HG03432 (cell line): ENCODE measurements around the gene ZNF576.
"Not testable (repeated sequence)": the region's sequence is repeated elsewhere in the genome, so short reads cannot be mapped to it uniquely, and the experiment has no call there.

ENCODE experiments used
- ATAC-seq: cut with Tn5 transposase; IDR thresholded peaks from one replicate; pipeline ENCODE4 v1.9.1; 2021; ENCODE audit warnings: mild to moderate bottlenecking, moderate library complexity; ENCODE audit not compliant: unreplicated experiment

Gene ZNF576

DNA sequence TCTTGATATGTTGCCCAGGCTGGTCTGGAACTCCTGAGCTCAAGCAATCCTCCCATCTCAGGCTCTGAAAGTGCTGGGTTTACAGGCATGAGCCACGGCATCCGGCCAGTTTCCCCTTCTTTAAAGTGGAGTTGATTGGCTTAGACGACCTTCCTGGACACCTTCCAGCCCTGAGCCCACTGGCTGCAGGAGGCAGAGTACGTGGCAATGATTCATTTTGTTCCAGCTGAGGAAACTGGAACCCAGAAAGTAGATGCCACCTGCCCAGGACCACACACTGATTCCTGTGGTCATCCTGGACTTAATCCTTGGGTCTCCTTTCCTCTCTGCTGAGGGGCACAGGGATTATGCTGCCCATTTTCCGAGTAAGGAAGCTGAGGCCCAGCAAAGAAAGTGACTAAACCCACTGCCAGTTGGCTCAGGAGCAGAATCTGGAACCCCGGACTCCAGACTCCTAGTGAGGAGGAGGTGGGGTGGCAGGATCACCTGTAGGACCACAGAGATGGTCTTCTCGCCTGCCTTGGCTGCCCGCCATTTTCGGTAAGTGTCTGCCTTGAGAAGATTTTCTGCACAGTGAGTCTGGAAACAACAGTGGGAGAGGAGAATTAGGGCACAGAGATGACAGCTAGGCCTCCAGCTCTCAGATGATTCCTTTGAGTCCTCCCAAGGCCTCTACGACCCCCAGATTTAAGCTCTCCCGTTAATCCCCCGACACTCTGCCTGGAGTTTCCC lies 21.8 kb upstream of the ZNF576 start:
- ATAC-seq, result no peak

DNA sequence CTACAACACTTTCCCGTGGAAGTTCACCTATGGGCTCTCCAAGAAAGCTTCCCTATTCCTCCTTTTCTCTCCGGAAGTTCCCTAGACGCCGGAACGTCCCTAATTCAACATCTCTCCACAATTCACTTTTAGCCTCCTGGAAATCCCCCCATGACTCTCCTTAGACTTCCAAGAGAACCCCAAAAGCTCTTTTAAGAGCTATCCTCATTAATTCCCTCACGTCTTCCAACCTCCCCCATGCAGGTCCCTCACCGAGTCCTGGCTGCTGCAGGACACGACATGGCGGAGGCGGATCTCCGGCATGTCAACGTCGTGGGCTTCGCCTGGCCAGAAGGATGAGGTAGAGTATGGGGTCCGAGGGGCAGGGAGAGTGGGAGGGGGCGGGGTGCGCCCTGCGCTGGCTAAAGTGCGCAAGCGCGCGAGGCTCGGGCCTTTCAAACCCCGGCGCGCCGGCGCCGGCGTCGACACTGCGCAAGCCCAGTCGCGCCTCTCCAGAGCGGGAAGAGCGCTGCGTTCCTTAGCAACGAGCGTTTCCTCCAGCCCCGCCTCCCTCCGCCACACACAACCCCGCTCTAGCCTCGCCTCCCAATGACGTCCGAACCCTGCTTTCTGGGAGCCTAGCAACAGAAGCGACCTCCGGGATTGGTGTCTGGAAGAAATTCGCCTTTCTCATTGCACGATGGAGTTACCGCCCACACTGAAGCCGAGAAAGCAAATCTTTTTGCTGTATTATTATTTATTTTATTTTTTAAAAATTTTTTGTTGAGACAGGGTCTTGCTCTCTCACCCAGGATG lies 21.0 kb upstream of the ZNF576 start, which contains the start of the genes PINLYP and XRCC1:
Gene PINLYP, plus strand, starts transcription at position 646 of the 795 bp plus-strand sequence. CDS start 1,391 bp downstream, outside the sequence.
Gene XRCC1, minus strand, starts transcription at position 372 of the 795 bp plus-strand sequence. Its CDS starts 69 bp downstream, at position 303.
- ATAC-seq, result peak; percentile 95

DNA sequence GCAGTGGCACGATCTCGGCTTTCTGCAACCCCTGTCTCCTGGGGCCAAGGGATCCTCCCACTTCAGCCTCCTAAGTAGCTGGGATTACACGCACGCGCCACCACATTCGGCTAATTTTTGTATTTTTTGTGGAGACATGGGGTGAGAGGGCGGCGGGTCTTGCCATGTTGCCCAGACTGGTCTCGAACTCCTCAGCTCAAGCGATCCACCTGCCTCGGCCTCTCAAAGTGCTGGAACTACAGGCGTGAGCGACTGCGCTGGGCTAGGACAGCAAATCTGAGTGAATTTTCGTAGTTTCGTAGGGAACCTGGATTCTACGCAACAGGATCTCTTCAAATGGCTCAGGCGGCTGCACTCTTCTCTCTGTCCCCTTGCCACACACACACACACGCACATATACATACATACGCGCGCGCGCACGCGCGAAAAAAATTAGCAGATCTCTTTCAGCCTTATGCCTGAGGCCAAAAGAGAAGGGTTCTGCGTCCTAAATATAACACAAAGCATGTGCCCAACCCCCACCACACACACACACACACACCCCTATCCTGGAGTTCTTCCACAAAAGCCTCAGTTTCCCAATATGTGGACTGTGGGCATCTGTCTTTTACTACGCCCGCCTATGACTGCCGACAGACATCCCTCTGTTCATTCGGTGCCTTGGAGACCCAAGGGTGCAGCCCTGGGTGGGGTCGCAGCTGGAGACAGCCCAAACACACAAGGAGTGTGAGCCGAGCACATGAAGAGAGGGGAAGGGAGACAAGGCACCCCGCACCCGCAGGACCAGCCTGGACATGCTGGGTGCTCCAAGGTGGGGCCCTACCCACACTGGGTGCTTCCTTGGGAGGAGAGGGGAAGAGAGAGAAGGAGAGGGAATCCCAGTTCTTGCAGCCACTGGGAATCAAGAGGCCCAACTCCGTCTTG lies 20.2 kb upstream of the ZNF576 start:
- no peak for ATAC-seq

DNA sequence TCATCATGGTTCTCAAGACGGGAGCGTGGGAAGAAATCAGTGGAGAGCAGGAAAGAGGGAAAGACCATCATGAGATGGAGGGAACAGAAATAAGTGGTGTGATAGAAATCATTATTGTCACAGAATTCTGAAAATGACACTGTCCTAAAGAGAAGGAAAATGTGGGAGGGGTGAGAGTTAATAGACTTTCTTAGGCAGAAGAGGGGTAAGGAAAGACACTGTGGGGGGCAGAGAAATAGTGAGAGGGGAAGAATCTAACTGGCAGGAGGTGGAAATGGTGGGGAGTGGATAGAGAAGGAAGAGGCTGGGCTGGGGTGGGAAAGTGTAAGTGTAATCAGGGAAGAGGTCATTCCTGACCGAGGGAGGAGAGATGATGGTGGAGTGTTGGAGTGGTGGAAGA lies 17.6 kb upstream of the ZNF576 start:
- ATAC-seq, result no peak

DNA sequence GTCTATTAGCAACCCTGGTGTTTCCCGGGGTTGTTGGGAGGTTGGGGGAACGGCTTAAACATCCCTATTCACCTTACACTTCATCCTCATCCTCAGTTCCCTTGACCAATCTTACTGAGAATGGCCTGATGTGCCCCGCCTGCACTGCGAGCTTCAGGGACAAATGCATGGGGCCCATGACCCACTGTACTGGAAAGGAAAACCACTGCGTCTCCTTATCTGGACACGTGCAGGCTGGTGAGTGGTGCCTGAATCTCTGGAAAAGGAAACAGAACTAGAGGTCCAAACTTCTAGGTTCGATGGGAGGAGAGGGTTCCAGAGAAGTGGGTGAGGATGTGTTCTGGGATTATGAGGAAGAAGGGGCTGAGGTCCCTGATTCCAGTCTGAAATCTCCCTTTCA lies 14.9 kb upstream of the ZNF576 start:
- ATAC-seq, result no peak

DNA sequence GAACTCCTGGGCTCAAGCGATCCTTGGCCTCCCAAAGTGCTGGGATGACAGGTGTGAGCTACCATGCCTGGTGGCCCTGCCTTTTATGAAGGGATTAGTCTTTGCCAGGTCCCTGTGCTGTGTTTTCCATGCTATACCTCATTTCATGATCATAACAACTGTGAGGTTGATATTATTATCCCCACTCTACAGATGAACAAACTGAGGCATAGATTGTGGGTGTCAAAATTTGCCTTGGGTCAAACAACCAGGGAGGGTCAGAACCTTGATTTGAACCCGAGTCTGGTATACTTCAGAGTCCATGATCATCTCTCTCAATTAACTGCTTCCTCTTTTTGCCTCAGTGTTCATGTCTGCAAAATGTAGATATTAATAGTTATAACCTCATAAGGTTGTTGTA lies 13.9 kb upstream of the ZNF576 start:
- no peak for ATAC-seq

DNA sequence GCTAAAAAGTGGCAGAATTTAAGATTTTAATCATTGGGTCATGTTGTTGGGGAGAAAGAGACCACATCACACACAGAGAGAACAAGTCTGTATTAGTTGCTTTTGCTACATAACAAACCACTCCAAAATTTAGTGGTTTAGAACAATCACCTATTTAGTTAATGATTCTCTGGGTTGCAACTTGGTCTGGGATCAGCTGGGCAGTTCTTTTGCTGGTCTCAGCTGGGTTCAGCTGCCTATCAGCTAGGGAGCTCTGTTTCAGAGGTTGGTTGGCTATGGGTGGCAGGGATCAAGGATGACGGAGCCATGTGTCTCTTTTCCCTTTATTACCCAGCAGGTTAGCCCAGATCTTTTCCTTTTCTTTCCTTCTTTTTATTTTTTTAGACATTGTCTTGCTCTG lies 11.9 kb upstream of the ZNF576 start:
- ATAC-seq, result no peak

DNA sequence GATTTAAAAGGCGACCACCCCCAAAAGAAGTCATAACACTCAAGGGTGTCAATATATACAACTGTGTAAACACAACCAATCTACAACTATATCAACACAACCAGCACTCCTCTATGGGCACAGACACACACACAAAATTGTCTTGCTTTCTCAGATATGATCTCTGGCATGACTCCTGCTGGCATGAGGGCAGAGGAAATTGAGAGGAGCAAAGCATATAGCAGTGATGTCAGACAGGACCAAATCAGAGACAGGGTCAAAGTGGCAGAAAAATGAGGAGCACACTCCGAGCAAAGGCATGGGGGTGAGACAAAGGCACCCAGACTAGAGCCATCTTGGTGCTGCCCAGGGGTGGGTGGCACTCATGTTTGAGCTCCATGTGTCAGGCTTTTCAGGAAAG lies 10.0 kb upstream of the ZNF576 start:
- ATAC-seq, result no peak

DNA sequence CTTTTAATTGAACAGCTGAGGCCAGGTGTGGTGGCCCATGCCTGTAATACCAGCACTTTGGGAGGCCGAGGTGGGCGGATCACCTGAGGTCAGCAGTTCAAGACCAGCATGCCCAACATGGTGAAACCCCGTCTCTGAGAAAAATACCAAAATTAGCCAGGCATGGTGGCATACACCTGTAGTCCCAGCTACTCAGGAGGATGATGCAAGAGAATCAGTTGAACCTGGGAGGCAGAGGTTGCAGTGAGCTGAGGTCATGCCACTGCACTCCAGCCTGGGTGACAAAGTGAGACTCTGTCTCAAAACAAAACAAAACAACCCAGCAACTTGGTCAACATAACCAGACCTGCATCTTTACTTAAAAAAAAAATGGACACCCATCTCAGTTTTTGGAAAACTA lies 9.4 kb upstream of the ZNF576 start:
- ATAC-seq, result not testable (repeated sequence)

DNA sequence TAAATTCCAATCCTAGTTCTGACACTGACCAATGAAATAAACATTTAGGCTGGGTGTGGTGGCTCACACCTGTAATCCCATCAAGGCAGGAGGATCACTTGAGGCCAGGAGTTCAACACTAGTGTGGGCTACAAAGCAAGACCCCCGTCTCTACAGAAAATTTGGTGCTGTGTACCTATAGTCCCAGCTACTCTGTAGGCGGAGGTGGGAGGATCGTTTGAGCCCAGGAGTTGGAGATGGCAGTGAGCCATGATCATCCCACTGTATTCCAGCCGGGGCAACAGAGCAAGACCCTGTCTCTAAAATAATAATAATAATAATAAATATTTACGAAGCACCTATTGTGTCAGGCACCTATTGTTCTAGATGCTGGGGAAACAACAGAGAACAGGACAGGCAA lies 7.1 kb upstream of the ZNF576 start:
- ATAC-seq, result no peak

DNA sequence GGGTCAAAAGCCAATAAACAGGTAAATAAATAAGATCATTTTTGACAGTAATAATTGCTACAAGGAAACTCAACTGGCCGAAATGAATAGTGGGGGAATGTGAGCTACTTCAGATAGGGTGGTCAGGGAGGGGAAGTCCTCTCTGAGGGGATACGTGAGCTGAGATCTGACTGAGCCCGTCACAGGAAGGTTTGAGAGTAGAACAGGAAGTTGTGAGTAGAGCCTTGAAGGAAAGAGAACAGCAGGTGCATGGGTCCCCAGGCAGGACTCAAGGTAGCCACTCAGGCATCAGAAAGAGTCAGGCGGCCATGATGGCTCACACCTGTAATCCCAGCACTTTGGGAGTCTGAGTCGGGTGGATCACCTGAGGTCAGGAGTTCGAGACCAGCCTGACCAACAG lies 6.7 kb upstream of the ZNF576 start:
- no peak for ATAC-seq

DNA sequence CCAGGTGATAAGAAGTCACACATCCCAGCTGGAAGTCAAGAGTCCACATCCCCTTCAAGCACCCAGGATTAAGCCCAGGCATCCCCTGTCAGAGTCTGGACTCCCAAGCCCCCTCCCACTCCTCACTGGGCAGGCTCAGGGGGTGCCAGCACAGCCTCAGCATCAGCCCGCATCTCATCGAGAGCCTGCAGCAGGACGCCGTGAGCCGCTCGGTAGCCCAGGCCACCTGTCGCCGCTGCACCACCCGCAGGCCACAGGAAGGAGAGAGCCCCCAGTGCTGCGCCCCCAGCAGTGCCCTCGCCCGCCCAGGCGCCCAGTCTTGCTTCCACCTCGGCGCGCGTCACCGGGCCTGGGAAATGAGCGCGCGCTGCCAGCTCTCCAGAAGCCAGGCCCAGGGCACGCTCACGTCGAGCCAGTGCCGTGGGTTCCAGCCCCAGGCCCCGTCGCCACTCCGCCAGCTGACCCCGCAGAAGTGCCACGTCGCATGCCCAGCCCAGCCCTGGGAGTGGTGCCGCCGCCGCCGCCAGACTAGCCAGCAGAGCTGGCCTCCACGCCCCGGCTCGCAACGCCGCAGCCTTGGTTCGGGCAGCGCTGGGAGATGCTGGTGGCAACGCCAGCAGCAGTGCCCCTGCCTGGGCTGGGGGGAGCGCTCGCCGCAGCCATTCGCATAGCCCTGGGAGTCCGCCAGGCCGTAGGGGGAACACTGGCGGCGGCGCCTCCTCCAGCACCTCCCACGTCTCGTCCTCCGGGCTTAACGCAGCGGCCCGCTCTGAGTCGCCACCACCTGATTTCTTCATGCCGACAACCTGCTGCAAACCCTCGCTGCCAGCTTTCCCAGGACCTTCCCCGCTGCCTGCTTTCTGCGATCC lies 4.3 kb upstream of the ZNF576 start:
- no peak for ATAC-seq

DNA sequence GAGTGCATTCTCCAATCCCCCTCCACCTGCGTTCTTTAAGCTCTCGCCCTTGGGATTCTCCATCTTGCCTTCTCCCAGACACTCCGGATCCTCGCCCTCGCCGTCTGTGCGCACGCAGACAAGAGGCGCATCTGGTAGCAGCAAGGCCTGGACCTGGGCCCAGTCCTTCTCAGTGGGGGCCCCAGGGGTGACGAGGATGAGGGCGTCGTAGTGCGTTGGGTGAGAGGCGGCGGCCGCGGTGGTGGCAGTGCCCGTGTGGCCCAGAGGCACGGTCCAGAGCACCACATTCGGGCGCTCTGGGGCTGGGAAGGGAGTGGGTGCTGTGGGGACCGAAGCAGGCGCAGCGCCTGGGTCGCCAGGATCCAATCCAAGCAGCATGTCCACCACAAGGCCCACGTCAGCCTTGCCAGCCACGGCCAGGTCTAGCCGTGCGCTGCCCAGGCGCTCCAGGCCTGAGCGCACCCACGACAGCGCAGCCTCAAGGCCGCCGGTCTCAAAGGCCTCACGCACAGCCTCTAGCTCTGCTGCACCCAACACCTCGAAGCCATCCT lies 3.5 kb upstream of the ZNF576 start:
- no peak for ATAC-seq

DNA sequence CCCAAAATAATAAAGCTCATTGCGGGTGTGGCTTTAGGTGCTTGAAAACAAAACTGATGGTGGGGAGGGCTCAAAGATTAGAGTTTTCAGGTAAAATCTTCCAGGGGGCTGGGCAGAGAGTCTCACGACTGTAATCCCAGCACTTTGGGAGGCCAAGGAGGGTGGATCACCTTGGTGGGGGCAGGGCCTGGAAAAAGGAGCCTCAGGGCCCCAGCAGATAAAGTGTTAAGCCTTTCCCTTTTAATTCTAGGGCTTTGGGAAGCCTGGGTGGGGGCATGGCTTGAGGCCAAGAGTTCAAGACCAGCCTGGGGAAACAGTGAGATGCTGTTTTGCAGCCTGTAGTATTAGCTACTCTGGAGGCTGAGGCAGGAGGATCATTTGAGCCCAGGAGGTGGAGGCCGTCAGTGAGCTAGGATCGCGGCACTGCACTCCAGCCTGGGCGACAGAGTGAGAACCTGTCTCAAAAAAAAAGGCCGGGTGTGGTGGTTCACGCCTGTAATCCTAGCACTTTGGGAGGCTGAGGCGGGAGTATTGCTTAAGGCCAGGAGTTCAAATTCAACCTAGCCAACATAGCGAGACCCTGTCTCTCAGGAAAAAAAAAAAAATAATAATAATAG lies 2.2 kb upstream of the ZNF576 start:
- no peak for ATAC-seq

DNA sequence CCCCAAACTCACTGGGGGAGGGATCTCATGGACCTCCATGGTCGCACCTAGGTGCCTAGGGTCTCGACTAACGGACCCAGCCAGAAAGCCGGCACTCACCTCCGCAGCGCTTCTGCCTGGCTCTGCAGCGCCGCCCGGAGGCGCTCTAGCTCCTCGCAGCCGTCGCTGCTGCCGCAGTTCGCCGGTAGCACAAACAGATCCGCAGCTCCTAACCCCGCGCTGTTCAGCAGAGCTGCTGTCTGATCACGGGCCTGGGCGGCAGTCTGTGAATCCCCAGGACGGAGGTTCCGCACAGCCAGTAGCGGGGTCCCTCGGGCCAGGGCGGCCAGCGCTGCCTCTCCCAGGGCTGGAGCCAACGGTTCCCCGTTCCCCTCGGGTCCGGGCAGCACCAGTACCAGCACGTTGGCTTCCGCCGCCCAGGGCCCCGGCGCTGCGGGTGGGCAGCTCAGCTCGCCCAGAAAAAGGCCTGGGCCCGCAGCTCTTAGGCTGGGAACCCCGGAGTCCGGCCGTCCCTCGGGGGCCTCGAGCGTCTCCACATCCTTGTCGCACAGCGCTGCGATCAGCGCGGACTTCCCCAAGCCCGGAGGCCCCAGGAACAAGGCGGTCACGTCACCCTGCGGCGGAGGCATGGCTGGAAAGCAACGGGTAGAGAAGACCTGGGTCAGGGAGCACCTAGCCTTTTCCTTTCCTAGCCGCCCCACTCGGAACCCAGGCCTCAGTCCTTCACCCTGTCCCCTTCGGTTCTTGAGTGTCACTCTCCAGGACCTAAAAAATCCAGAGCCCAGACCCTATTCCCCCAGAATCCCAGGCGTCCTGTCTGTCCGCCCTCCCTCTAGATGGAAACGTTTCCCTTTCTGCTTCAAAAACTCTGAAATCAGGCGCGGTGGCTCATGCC lies 1.4 kb upstream of the ZNF576 start:
- ATAC-seq, result peak; percentile 28

DNA sequence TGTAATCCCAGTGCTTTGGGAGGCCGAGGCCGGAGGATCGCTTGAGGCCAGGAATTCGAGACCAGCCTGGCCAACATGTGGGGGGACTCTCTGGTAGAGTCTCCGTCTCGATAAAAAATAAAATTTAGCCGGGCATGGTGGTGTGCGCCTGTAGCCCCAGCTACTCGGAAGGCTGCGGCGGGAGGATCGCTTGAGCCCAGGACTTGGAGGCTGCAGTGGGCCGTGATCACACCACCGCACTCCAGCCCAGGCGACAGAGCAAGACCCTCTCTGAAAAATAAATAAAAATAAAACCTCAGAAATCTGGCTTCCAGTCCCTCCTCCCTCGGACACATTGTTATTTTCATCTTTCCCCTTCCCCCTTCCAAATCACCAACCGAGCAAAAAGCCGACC lies 793 bp upstream of the ZNF576 start:
- peak; percentile 16 for ATAC-seq

DNA sequence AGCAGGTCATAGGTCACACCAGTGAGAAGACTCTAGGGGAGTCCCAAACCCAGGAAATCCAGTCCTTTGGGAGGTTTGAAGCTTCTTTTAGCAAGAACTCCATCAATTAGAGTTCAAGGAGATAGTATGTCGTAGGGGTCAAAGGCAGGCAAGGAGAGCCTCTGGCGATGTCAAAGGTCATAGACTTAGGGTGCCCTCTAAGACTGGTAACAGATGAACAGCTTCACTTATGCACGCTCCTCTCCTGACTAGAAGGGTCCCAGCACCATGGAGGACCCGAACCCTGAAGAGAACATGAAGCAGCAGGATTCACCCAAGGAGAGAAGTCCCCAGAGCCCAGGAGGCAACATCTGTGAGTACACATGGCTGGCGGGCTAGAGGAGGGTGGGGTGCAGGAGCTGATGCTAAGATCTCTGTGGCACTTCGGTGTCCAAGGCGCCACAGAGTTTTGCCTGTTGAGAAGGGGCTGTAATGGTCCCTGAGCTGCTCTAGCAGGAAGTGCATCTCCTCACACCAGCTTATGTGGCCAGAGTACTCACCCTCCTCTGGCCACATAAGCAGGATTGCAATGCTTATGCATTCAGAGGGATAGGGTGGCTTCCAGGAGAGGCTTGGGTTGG lies 557 bp downstream of the ZNF576 start:
- no peak for ATAC-seq

DNA sequence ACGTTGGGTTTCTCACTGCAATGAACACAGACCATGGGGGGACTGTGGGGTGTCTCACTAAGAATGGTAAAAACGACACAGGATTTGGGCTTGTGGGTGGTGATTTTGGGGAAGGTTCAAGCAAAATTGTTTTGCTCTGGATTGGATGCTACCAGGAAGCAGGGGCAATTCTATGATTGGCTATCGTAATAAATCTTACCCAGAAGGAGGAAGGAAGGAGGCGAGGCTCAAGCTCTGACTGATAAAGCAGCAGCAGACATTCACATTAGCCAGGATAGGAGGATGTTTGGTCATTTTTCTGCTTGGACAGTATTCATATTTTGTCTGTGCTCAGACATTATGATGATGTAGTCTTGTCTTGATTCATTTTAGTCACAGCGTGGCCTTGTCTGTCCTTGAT lies 1.5 kb downstream of the ZNF576 start:
- ATAC-seq, result no peak
